Measurements from ENCODE around the gene DHX58.

DNA sequence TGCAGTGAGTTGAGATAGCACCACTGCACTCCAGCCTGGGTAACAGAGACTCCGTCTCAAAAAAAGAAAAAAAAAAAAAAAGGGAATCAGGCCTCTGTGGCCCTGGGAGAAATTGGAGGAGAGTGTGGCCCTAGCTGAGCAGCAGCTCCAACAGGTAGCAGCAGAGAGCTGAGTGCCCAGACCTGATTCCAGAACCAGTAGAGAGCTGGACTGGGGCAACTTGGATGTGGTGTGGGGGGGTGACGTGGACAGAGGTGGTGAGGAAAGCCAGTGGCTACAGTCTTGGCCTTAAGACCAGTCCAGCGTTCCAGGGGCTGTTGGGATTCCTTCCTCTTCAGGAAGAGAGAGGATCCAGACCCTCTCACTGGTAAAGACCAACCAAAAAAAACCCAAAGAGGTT is 11.7 kb upstream of the DHX58 start:
- TF ChIP-seq CTCF (conservative IDR thresholded peaks at IDR 0.05; ENCODE audit: low read length) (no peak), EZH2phosphoT487 (IDR thresholded peaks at IDR 0.05; ENCODE audit: borderline replicate concordance, low read depth, low read length) (no peak)
